Measurements from ENCODE around the gene EDDM13. TPM values are rescaled to one million over a fixed set of nuclear protein-coding genes. Genes with fewer than 3 reads are reported as not detected.

Gene EDDM13, protein sequence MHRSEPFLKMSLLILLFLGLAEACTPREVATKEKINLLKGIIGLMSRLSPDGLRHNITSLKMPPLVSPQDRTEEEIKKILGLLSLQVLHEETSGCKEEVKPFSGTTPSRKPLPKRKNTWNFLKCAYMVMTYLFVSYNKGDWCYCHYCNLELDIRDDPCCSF
- total RNA-seq, result 0.54 TPM
- polyA plus RNA-seq (ENCODE audit: insufficient read depth, low read depth, low replicate concordance), result 1.6 TPM
- long read RNA-seq, donor 1, result 0 reads
- long read RNA-seq, donor 2, partial matches to known transcripts, result 0 of 1 reads
- long read RNA-seq, donor 2, other reads (novel, unspliced or antisense), result 0 of 1 reads
- long read RNA-seq, donor 3, partial matches to known transcripts, result 0 of 1 reads
- long read RNA-seq, donor 3, other reads (novel, unspliced or antisense), result 0 of 1 reads
- long read RNA-seq, donor 4, partial matches to known transcripts, result 0 of 2 reads
- long read RNA-seq, donor 4, other reads (novel, unspliced or antisense), result 0 of 2 reads
- long read RNA-seq, donor 5, result 0 reads
- long read RNA-seq, donor 6, partial matches to known transcripts, result 0 of 6 reads
- long read RNA-seq, donor 6, other reads (novel, unspliced or antisense), result 6 of 6 reads
- long read RNA-seq, donor 7, partial matches to known transcripts, result 0 of 3 reads
- long read RNA-seq, donor 7, other reads (novel, unspliced or antisense), result 3 of 3 reads
- long read RNA-seq, donor 8, result 0 reads
- long read RNA-seq, donor 9, partial matches to known transcripts, result 0 of 1 reads
- long read RNA-seq, donor 9, other reads (novel, unspliced or antisense), result 0 of 1 reads
- long read RNA-seq, donor 10, result 0 reads

DNA sequence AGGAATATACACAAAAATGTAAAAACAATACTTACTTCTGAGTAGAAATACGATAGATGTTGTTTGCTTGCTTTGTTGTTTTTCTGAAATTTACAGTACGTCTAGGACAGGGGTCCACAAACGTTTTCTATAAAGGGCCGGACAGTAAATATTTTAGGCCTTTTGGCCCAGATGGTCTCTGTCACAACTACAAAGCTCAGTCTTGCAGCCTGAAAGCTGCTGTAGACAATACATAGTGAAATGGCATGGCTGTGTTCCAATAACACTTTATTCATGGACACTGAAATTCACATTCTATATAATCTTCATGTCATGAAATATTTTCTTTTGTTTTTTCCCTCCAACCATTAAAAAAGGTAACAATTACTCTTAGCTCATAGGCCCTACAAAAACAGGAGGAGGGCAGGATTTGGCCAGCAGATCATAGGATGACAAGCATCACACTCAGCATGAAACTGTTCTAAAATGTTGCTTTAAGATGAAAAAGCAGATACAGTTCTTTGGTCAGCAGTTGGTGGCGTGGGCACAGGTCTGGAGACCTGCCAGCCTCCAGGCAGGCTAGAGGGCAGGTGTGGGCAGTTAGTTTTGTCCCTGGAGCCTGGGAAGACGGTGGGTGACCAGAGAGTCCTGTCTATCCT, at the start of gene EDDM13:
EDDM13 (plus strand) TSS at position 588 of the 638 bp plus-strand sequence. CDS start 87 bp downstream, outside the sequence.
- intact Hi-C loops (cut with DNase I), result no loop called here
- no peak for FAIRE-seq

GRCh38 chr19:56222901-56223300, 49.6 kb upstream of the EDDM13 start:
- peaks cover 0 to 2% (median 0%) of the 10 kb centered on the region in 3 donors for H3K36me3 ChIP-seq (ENCODE audit: control insufficient read depth in 2 of 3, insufficient read depth in 3 of 3, low read length in 3 of 3)
- H3K27me3 ChIP-seq (ENCODE audit: control insufficient read depth, insufficient read depth, low read length), result no peaks in the 10 kb centered on the region
- no peaks in the 10 kb centered on the region for H3K9me3 ChIP-seq (ENCODE audit: control insufficient read depth in 2 of 3, insufficient read depth in 1 of 3, low read length in 3 of 3)
- no peak overlapping the region for H3K4me3 ChIP-seq (ENCODE audit: low read length in 3 of 3)
- TF ChIP-seq, protein P1, sequence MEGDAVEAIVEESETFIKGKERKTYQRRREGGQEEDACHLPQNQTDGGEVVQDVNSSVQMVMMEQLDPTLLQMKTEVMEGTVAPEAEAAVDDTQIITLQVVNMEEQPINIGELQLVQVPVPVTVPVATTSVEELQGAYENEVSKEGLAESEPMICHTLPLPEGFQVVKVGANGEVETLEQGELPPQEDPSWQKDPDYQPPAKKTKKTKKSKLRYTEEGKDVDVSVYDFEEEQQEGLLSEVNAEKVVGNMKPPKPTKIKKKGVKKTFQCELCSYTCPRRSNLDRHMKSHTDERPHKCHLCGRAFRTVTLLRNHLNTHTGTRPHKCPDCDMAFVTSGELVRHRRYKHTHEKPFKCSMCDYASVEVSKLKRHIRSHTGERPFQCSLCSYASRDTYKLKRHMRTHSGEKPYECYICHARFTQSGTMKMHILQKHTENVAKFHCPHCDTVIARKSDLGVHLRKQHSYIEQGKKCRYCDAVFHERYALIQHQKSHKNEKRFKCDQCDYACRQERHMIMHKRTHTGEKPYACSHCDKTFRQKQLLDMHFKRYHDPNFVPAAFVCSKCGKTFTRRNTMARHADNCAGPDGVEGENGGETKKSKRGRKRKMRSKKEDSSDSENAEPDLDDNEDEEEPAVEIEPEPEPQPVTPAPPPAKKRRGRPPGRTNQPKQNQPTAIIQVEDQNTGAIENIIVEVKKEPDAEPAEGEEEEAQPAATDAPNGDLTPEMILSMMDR (IDR thresholded peaks at IDR 0.05; ENCODE audit: borderline replicate concordance, extremely low read depth, insufficient read depth), result no peak
- no peak overlapping the region for H3K9ac ChIP-seq (ENCODE audit: low read length in 3 of 3)
- no peaks in the 10 kb centered on the region for H3K4me1 ChIP-seq (ENCODE audit: control insufficient read depth in 2 of 3, insufficient read depth in 2 of 3, low read depth in 1 of 3, low read length in 3 of 3)
- no peak overlapping the region for H3K27ac ChIP-seq (ENCODE audit: low read depth in 2 of 2, low read length in 2 of 2)
- no peak for FAIRE-seq
- no peak for DNase-seq
- intact Hi-C loops (cut with DNase I), result no loop called here

More for the DNA sequence above, at the start of gene EDDM13:
- H3K9ac ChIP-seq (ENCODE audit: low read length in 3 of 3), result no peak within 1 kb of the TSS
- H3K27me3 ChIP-seq (ENCODE audit: control insufficient read depth, insufficient read depth, low read length), result no peaks in the 10 kb centered on the region
- H3K27ac ChIP-seq (ENCODE audit: low read depth in 2 of 2, low read length in 2 of 2), result no peak within 1 kb of the TSS
- H3K4me3 ChIP-seq (ENCODE audit: low read length in 3 of 3), result no peak within 1 kb of the TSS
- no peaks in the 10 kb centered on the region for H3K36me3 ChIP-seq (ENCODE audit: control insufficient read depth in 2 of 3, insufficient read depth in 3 of 3, low read length in 3 of 3)
- H3K4me1 ChIP-seq (ENCODE audit: control insufficient read depth in 2 of 3, insufficient read depth in 2 of 3, low read depth in 1 of 3, low read length in 3 of 3), result no peaks in the 10 kb centered on the region
- DNase-seq, result peak in 1 of 5 donors; percentile 68
- TF ChIP-seq, protein P1 (IDR thresholded peaks at IDR 0.05; ENCODE audit: borderline replicate concordance, extremely low read depth, insufficient read depth), result no peak
- no peaks in the 10 kb centered on the region for H3K9me3 ChIP-seq (ENCODE audit: control insufficient read depth in 2 of 3, insufficient read depth in 1 of 3, low read length in 3 of 3)

- Histone ChIP-seq H3K9ac (ENCODE audit: low read length in 3 of 3) (no peak overlapping the region), H3K27ac (ENCODE audit: low read depth in 2 of 2, low read length in 2 of 2) (no peak overlapping the region), H3K36me3 (ENCODE audit: control insufficient read depth in 2 of 3, insufficient read depth in 3 of 3, low read length in 3 of 3) (peaks cover 0 to 2% (median 0%) of the 10 kb centered on the region in 3 donors), H3K9me3 (ENCODE audit: control insufficient read depth in 2 of 3, insufficient read depth in 1 of 3, low read length in 3 of 3) (no peaks in the 10 kb centered on the region), H3K4me3 (ENCODE audit: low read length in 3 of 3) (no peak overlapping the region), H3K4me1 (ENCODE audit: control insufficient read depth in 2 of 3, insufficient read depth in 2 of 3, low read depth in 1 of 3, low read length in 3 of 3) (no peaks in the 10 kb centered on the region), H3K27me3 (ENCODE audit: control insufficient read depth, insufficient read depth, low read length) (no peaks in the 10 kb centered on the region)
- FAIRE-seq (no peak), DNase-seq (no peak)
- intact Hi-C loops (cut with DNase I), result no loop called here
- TF ChIP-seq, protein P1 (IDR thresholded peaks at IDR 0.05; ENCODE audit: borderline replicate concordance, extremely low read depth, insufficient read depth), result no peak
These were observed 49.1 kb upstream of the EDDM13 start for GRCh38 chr19:56223481-56223880.

Data from kidney (tissue), 22 donors.